Ascending aorta (tissue), 2 donors: ENCODE data around the gene LYPD5. TPM values are rescaled to one million over a fixed set of nuclear protein-coding genes. Genes with fewer than 3 reads are reported as not detected.
"Not testable (repeated sequence)": the region's sequence is repeated elsewhere in the genome, so short reads cannot be mapped to it uniquely, and the experiment has no call there.

Source experiments
- DNase-seq, 2 donors: peaks; one replicate each; pipeline ENCODE4 v3.0.0-alpha.2; 2019; ENCODE audit warnings: low spot score in 2 of 2
- H3K27ac ChIP-seq, 2 donors: fragments of 200-600 bp; sonication (generic); one replicate each; pipeline ENCODE4 v1.5.1; 2016 to 2017; ENCODE audit warnings: mild to moderate bottlenecking in 1 of 2
- H3K27me3 ChIP-seq: fragments of 200-600 bp; sonication (generic); one replicate; pipeline ENCODE4 v1.5.1; 2017
- H3K36me3 ChIP-seq, 2 donors: fragments of 200-600 bp; sonication (generic); one replicate each; pipeline ENCODE4 v1.5.1; 2016
- H3K4me1 ChIP-seq, 2 donors: fragments of 200-600 bp; sonication (generic); one replicate each; pipeline ENCODE4 v1.5.1; 2016 to 2017; ENCODE audit warnings: mild to moderate bottlenecking in 1 of 2
- H3K4me3 ChIP-seq, 2 donors: fragments of 200-600 bp; sonication (generic); one replicate each; pipeline ENCODE4 v1.5.1; 2016 to 2017; ENCODE audit warnings: mild to moderate bottlenecking in 1 of 2
- H3K9me3 ChIP-seq, 2 donors: fragments of 200-600 bp; sonication (generic); one replicate each; pipeline ENCODE4 v1.5.1; 2016
- intact Hi-C: fragments of 100-400 bp; cut with DNase I; formaldehyde crosslinking; loops from one replicate; pipeline ENCODE4 v1.15.1; 2023
- total RNA-seq: library from RNA; depleted of rRNA; stranded (reverse); fragments of >200 nt; gene quantifications from one replicate; pipeline ENCODE4 v1.1.0, GENCODE V29; 2016
- TF ChIP-seq, protein P1 (sequence below), 3 experiments: fragments of 200-600 bp in 2 of 3; fragments of 450-650 bp in 1 of 3; sonication (generic) in 2 of 3; IDR thresholded peaks; one replicate each; pipeline ENCODE4 v1.5.1; 2016 to 2019; ENCODE audit warnings: antibody characterized with exemption in 3 of 3, mild to moderate bottlenecking in 1 of 3, moderate library complexity in 1 of 3

The LYPD5 gene
- total RNA-seq, 1 donor from 2014 or later, result not detected

DNA sequence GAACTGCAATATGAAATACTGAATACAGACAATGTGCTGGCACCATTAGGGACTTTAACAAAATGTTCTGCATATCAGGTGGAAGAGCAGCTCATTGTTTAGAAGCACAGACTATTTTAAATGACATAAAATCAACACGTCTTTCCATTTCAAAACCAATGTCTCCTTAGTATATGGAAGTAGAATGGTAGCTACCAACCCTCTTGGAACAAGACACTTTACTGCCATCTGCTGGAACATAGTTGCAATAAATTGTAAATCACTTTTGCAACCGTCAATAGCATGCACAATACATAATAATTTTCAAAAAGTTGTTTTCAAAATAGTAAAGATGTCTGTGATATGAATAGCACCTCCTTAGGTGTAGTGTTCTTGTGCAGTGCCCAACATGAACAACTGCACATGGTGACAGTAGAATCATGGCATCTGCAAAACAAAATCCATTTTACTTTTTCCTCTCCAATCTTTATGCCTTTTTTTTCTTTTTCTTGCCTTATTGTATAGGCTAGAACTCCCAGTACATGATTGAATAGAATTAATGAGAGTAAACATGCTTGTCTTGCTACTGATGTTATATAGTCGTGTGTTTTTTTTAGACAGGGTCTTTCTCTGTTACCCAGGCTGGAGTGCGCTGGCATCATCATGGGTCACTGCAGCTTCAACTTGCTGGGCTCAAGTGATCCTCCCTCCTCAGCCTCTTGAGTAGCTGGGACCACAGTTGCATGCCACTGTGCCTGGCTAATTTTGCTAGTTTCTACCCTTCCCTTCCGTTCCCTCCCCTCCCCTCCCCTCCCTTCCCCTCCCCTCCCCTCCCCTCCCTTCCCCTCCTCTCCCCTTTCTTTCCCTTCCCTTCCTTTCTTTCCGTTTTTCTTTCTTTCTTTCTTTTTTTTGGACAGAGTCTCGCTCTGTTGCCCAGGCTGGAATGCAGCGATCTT is 7.8 kb upstream of the LYPD5 start:
- no peaks in the 10 kb centered on the region for H3K9me3 ChIP-seq
- TF ChIP-seq, protein P1, sequence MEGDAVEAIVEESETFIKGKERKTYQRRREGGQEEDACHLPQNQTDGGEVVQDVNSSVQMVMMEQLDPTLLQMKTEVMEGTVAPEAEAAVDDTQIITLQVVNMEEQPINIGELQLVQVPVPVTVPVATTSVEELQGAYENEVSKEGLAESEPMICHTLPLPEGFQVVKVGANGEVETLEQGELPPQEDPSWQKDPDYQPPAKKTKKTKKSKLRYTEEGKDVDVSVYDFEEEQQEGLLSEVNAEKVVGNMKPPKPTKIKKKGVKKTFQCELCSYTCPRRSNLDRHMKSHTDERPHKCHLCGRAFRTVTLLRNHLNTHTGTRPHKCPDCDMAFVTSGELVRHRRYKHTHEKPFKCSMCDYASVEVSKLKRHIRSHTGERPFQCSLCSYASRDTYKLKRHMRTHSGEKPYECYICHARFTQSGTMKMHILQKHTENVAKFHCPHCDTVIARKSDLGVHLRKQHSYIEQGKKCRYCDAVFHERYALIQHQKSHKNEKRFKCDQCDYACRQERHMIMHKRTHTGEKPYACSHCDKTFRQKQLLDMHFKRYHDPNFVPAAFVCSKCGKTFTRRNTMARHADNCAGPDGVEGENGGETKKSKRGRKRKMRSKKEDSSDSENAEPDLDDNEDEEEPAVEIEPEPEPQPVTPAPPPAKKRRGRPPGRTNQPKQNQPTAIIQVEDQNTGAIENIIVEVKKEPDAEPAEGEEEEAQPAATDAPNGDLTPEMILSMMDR (IDR thresholded peaks at IDR 0.05), result peak in 2 of 3 experiments; percentile 33 to 44
- no peaks in the 10 kb centered on the region for H3K4me1 ChIP-seq
- H3K27ac ChIP-seq, result no peak overlapping the region
- no peak overlapping the region for H3K4me3 ChIP-seq
- intact Hi-C loops, result no loop called here
- no peak for DNase-seq
- no peaks in the 10 kb centered on the region for H3K27me3 ChIP-seq
- no peaks in the 10 kb centered on the region for H3K36me3 ChIP-seq

DNA sequence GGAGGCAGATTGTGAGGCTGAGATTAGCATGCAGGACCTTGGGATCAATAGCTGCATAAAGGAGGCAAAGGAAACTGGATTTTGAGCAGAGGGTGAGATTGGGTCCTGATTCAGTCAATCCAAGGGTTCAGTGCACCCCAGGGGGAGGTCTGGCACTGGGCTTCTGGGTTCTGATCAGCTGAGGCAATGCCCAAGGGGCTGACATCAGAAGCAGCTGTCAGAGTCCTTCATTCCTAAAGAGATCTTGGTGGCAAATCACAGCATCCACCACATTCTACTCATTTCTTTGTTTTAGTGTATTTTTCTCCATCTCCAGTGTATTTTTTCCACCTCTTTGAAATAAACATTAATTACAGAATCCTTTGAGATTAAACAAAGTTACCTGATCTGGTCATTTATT is 5.4 kb upstream of the LYPD5 start:
- intact Hi-C loops, result no loop called here
- Histone ChIP-seq H3K27ac (no peak overlapping the region), H3K9me3 (no peaks in the 10 kb centered on the region), H3K36me3 (no peaks in the 10 kb centered on the region), H3K27me3 (no peaks in the 10 kb centered on the region), H3K4me3 (no peak overlapping the region), H3K4me1 (no peaks in the 10 kb centered on the region)
- DNase-seq, result no peak
- TF ChIP-seq, protein P1 (IDR thresholded peaks at IDR 0.05), result no peak

DNA sequence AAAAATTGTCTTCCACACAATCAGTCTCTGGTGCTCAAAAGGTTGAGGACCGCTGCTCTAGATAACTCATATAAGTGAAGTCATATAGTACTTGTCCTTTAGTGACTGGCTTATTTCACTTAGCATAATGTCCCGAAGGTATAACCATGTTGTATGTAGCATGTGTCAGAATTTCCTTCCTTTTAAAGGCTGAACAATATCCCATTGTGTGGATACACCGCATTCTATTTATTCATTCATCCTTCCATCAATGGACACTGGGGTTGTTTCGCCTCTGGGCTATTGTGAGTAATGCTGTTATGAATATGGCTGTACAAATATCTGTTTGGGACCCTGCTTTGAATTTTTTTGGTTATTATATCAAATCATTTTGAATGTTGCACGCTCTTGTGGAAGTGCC is 4.6 kb upstream of the LYPD5 start:
- intact Hi-C loops, result no loop called here
- H3K27ac ChIP-seq, result no peak overlapping the region
- TF ChIP-seq, protein P1 (IDR thresholded peaks at IDR 0.05), result no peak
- no peaks in the 10 kb centered on the region for H3K4me1 ChIP-seq
- DNase-seq, result no peak
- H3K4me3 ChIP-seq, result no peak overlapping the region
- H3K9me3 ChIP-seq, result no peaks in the 10 kb centered on the region
- no peaks in the 10 kb centered on the region for H3K27me3 ChIP-seq
- no peaks in the 10 kb centered on the region for H3K36me3 ChIP-seq

DNA sequence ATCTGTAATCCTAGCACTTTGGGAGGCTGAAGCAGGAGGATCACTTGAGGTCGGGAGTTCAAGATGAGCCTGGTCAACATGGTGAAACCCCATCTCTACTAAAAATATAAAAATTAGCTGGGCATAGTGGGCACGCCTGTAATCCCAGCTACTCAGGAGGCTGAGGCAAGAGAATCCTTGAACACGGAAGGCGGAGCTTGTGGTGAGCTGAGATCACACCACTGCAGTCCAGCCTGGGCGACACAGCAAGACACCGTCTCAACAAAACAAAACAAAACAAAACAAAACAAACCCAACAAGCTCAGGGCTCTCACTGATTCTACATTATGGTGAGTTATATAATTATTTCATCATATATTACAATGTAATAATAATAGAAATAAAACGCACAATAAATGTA is 4.2 kb upstream of the LYPD5 start:
- H3K4me1 ChIP-seq, H3K36me3 ChIP-seq, H3K4me3 ChIP-seq, intact Hi-C loops, H3K27me3 ChIP-seq, H3K9me3 ChIP-seq, H3K27ac ChIP-seq, DNase-seq: not testable (repeated sequence)

DNA sequence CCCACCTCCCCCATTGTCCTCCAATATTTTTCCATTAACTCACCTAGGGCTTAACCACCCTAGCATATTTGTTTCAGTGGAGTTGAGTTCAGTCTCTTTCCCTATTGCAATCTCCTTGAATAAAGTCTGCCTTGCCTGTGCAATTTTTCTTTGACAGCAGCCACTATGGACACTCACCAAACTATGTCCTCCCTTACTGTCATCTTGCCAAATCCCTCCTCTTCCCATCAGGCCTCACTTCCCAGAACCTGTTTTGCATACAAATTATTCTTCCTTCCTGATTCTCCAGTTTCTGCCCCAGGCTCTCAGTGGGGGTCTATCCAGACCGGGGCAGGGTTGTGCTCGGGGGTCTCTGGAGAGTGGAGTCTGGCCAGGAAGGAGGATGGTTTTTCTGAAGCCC is 2.2 kb upstream of the LYPD5 start:
- H3K9me3 ChIP-seq, result no peaks in the 10 kb centered on the region
- no peaks in the 10 kb centered on the region for H3K27me3 ChIP-seq
- no peak for DNase-seq
- H3K4me1 ChIP-seq, result no peaks in the 10 kb centered on the region
- H3K27ac ChIP-seq, result no peak overlapping the region
- intact Hi-C loops, result no loop called here
- TF ChIP-seq, protein P1 (IDR thresholded peaks at IDR 0.05), result no peak
- H3K4me3 ChIP-seq, result no peak overlapping the region
- H3K36me3 ChIP-seq, result no peaks in the 10 kb centered on the region

DNA sequence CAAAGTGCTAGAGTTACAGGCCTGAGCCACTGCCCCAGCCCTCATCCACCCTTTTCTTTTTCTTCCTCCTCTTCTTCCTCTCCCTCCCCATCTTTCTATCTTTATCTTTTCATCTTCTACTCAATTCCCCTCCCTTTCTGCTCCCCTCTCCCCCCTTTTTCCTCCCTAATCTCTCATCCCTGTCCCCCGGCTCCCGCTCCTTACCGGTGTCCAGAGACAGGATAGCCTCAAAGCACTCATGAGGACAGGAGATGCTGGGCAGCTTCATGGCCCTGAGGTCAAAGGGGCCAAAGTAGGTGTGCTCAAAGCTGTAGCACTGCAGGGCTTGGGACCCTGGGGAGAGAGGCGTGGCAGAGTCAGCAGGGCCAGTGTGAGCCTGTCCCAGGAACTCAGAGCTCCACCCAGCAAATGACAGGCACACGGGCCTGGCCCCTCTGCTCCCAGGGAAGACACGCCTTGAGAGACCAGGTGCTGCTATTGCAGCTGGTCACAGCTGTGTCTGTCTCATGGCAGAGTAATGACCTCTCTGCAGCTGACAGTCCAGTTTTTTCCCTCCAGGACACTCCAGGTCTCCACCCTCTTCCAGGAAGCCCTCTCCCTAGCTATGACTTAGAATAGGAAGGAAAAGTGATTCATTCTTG is 2.6 kb downstream of the LYPD5 start:
- H3K9me3 ChIP-seq, result no peaks in the 10 kb centered on the region
- H3K27ac ChIP-seq, result no peak overlapping the region
- H3K4me1 ChIP-seq, result no peaks in the 10 kb centered on the region
- TF ChIP-seq, protein P1 (IDR thresholded peaks at IDR 0.05), result no peak
- DNase-seq, result no peak
- H3K36me3 ChIP-seq, result no peaks in the 10 kb centered on the region
- peaks cover 5% of the 10 kb centered on the region for H3K27me3 ChIP-seq
- intact Hi-C loops, result no loop called here
- H3K4me3 ChIP-seq, result no peak overlapping the region
